K562 (cell line): ENCODE measurements around the gene NR1I3. TPM values are rescaled to one million over a fixed set of nuclear protein-coding genes. Genes with fewer than 3 reads are reported as not detected.
A peak's percentile ranks its signal among the peaks of the same experiment; 100 is the strongest.

Experiments
- ELF4 ChIP-seq: fragments of 450-650 bp; formaldehyde crosslinking; IDR thresholded peaks from 2 replicates; pipeline ENCODE4 v1.4.0; 2022; ENCODE audit warnings: missing genetic modification characterization
- ETV5 ChIP-seq: sonication (generic); formaldehyde crosslinking; IDR thresholded peaks from 2 replicates; pipeline ENCODE4 v1.4.0; 2020; ENCODE audit warnings: low read depth, mild to moderate bottlenecking, missing genetic modification reagents
- FOXK1 ChIP-seq: sonication (generic); formaldehyde crosslinking; IDR thresholded peaks from 2 replicates; pipeline ENCODE4 v1.8.0; 2022; ENCODE audit warnings: missing genetic modification reagents, mild to moderate bottlenecking, borderline replicate concordance
- GABPA ChIP-seq: fragments of 200-800 bp; sonication (Bioruptor generic); conservative IDR thresholded peaks from 2 replicates; pipeline ENCODE4 v1.6.1; 2016; ENCODE audit warnings: low read depth, missing genetic modification characterization, missing compliant biosample characterization
- NFATC3 ChIP-seq: fragments of 450-650 bp; IDR thresholded peaks from 2 replicates; pipeline ENCODE4 v1.6.1; 2017; ENCODE audit warnings: mild to moderate bottlenecking
- NR2C1 ChIP-seq, 2 experiments: fragments of 450-650 bp; IDR thresholded peaks; 2 replicates each; pipeline ENCODE4 v1.6.1; 2017; ENCODE audit warnings: mild to moderate bottlenecking in 2 of 2, antibody characterized with exemption in 1 of 2, inconsistent platforms in 1 of 2, missing compliant biosample characterization in 1 of 2, missing genetic modification characterization in 1 of 2
- NRF1 ChIP-seq, 2 experiments: fragments of 450-650 bp; IDR thresholded peaks in 1 of 2; conservative IDR thresholded peaks in 1 of 2; 2 replicates each; pipeline ENCODE4 v1.6.1; 2014; ENCODE audit warnings: mild to moderate bottlenecking in 2 of 2
- PRDM10 ChIP-seq: fragments of 450-650 bp; IDR thresholded peaks from 2 replicates; pipeline ENCODE4 v1.6.1; 2018; ENCODE audit not compliant: partially characterized antibody
- SMC3 ChIP-seq: conservative IDR thresholded peaks from 2 replicates; pipeline ENCODE4 v1.6.1; 2011; ENCODE audit warnings: low read depth, low read length, improper control_type of control experiment; ENCODE audit not compliant: insufficient read depth
- TFAP4 ChIP-seq: sonication (generic); formaldehyde crosslinking; IDR thresholded peaks from 2 replicates; pipeline ENCODE4 v1.8.0; 2022; ENCODE audit warnings: missing genetic modification reagents, mild to moderate bottlenecking, moderate library complexity, borderline replicate concordance
- ZBTB2 ChIP-seq: fragments of 450-650 bp; IDR thresholded peaks from 2 replicates; pipeline ENCODE4 v1.6.1; 2016; ENCODE audit warnings: antibody characterized with exemption
- ZNF354B ChIP-seq: fragments of 250-450 bp; sonication (Bioruptor Pico); IDR thresholded peaks from 2 replicates; pipeline ENCODE4 v1.4.0; 2020
- ZSCAN32 ChIP-seq: fragments of 450-650 bp; formaldehyde crosslinking; IDR thresholded peaks from 2 replicates; pipeline ENCODE4 v1.4.0; 2020; ENCODE audit warnings: mild to moderate bottlenecking, moderate library complexity
- polyA plus RNA-seq, 8 experiments: library from polyadenylated mRNA; depleted of rRNA in 4 of 8; stranded (reverse) in 5 of 8; unstranded in 3 of 8; fragments of >200 nt; fragmentation: Nextera tagmentation in 2 of 8; fragmentation: Illumina TruSeq in 1 of 8; extraction: Ambion mirVana in 2 of 8; extraction: Trizol in 1 of 8; gene quantifications; 2 replicates each; pipeline versions ENCODE4 v1.2.1 to v1.2.3, GENCODE V29; 2011 to 2014; ENCODE audit warnings: inconsistent platforms in 1 of 8, missing spikeins in 1 of 8
- total RNA-seq, 7 experiments: library from RNA; depleted of rRNA in 6 of 7; stranded (reverse); fragments of >200 nt in 6 of 7; fragmentation: Illumina TruSeq in 2 of 7; extraction: Trizol in 2 of 7; gene quantifications; 2 replicates each; pipeline versions ENCODE4 v1.2.1 to v1.2.3, GENCODE V29; 2011 to 2021; ENCODE audit warnings: low replicate concordance in 1 of 7
- TF ChIP-seq, protein P1 (sequence below): fragments of 450-650 bp; IDR thresholded peaks from 2 replicates; pipeline ENCODE4 v1.6.1; 2017; ENCODE audit warnings: mild to moderate bottlenecking, moderate library complexity
- TF ChIP-seq, protein P2 (sequence below): fragments of 450-650 bp; formaldehyde crosslinking; IDR thresholded peaks from 2 replicates; pipeline ENCODE4 v1.4.0; 2022; ENCODE audit warnings: missing genetic modification characterization
- TF ChIP-seq, protein P3 (sequence below): IDR thresholded peaks from 2 replicates; pipeline ENCODE4 v1.6.1; 2011; ENCODE audit warnings: borderline replicate concordance, low read depth, mild to moderate bottlenecking, moderate library complexity, low read length; ENCODE audit not compliant: insufficient read depth, poor library complexity, severe bottlenecking

Gene NR1I3
- total and polyA plus RNA-seq, 9 of the 15 experiments (the other 6 are each of a cell fraction or from before 2014, with no cell fraction given), result 0.11 TPM; not detected in 8

DNA sequence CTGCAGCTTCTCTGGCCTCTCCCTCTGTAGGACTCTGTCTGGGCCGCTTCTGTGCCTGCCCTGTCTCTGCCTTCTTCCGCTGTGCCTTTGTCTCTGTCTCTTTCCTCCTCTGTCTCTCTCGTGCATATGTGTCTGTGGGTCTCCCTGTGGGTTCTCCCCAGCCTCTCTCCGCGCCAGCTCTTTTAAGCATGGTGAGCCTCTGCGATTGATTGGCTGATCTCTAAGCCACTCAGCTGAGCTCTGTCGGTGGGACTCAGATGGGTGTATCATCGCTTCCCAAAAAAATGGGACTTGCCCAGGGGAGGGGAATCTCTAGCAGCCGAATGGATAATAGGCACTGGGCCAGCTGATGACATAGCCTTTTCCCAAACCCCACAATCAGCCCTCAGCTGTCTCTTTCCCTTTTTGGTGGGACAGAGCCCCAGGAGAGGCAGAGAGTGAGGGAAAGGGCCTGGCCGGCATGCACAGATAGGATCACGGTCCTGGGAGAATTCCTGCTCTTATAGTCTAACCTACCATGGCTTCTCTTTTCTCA lies 39.0 kb downstream of the NR1I3 start, which contains the start of gene ADAMTS4 (continued):
- peak; percentile 16 for TF ChIP-seq PRDM10
- TF ChIP-seq, protein P1, sequence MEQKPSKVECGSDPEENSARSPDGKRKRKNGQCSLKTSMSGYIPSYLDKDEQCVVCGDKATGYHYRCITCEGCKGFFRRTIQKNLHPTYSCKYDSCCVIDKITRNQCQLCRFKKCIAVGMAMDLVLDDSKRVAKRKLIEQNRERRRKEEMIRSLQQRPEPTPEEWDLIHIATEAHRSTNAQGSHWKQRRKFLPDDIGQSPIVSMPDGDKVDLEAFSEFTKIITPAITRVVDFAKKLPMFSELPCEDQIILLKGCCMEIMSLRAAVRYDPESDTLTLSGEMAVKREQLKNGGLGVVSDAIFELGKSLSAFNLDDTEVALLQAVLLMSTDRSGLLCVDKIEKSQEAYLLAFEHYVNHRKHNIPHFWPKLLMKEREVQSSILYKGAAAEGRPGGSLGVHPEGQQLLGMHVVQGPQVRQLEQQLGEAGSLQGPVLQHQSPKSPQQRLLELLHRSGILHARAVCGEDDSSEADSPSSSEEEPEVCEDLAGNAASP, result no peak
- no peak for TF ChIP-seq ZBTB2
- no peak for TF ChIP-seq TFAP4 (CRISPR knock-in tag)
- TF ChIP-seq, protein P2, sequence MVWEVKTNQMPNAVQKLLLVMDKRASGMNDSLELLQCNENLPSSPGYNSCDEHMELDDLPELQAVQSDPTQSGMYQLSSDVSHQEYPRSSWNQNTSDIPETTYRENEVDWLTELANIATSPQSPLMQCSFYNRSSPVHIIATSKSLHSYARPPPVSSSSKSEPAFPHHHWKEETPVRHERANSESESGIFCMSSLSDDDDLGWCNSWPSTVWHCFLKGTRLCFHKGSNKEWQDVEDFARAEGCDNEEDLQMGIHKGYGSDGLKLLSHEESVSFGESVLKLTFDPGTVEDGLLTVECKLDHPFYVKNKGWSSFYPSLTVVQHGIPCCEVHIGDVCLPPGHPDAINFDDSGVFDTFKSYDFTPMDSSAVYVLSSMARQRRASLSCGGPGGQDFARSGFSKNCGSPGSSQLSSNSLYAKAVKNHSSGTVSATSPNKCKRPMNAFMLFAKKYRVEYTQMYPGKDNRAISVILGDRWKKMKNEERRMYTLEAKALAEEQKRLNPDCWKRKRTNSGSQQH, result 0 out of 2 replicates have a peak, but pooled peaks have one; percentile 40
- TF ChIP-seq FOXK1 (CRISPR knock-in tag), result no peak
- TF ChIP-seq GABPA (tag), result no peak
- TF ChIP-seq NR2C1 (IDR thresholded peaks at IDR 0.05), result peak; percentile 27; the same call in 1 of the 2 replicates
- no peak for TF ChIP-seq NR2C1 (tag; IDR thresholded peaks at IDR 0.05)
- TF ChIP-seq ZSCAN32, result no peak
- 0 out of 4 replicates have a peak, but pooled peaks of 1 of the 2 experiments have one; percentile 16 for TF ChIP-seq NRF1 (conservative IDR thresholded peaks at IDR 0.05 in 1 of 2, IDR thresholded peaks at IDR 0.05 in 1 of 2)
- no peak for TF ChIP-seq NFATC3
- TF ChIP-seq SMC3, result no peak
- no peak for TF ChIP-seq ELF4 (CRISPR knock-in tag)
- TF ChIP-seq ZNF354B (CRISPR knock-in tag), result no peak
- TF ChIP-seq ETV5 (CRISPR knock-in tag), result 0 out of 2 replicates have a peak, but pooled peaks have one; percentile 18
- TF ChIP-seq, protein P3, sequence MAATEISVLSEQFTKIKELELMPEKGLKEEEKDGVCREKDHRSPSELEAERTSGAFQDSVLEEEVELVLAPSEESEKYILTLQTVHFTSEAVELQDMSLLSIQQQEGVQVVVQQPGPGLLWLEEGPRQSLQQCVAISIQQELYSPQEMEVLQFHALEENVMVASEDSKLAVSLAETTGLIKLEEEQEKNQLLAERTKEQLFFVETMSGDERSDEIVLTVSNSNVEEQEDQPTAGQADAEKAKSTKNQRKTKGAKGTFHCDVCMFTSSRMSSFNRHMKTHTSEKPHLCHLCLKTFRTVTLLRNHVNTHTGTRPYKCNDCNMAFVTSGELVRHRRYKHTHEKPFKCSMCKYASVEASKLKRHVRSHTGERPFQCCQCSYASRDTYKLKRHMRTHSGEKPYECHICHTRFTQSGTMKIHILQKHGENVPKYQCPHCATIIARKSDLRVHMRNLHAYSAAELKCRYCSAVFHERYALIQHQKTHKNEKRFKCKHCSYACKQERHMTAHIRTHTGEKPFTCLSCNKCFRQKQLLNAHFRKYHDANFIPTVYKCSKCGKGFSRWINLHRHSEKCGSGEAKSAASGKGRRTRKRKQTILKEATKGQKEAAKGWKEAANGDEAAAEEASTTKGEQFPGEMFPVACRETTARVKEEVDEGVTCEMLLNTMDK, result no peak
